Fibroblast of skin of right biceps (primary cell): ENCODE measurements around the gene HIF1AN.
"Not testable (repeated sequence)": the region's sequence is repeated elsewhere in the genome, so short reads cannot be mapped to it uniquely, and the experiment has no call there.

Experiments used
- DNase-seq: peaks from one replicate; pipeline ENCODE4 v3.0.0-alpha.2; 2013

Gene HIF1AN

GRCh38 chr10:100567826-100568225, 32.1 kb downstream of the HIF1AN start:
- no peak for DNase-seq

GRCh38 chr10:100568912-100569311, 33.2 kb downstream of the HIF1AN start:
- DNase-seq, result no peak

- no peak for DNase-seq
Measured at GRCh38 chr10:100569687-100570481, 34.1 kb downstream of the HIF1AN start.

GRCh38 chr10:100570506-100570905, 34.8 kb downstream of the HIF1AN start:
- DNase-seq, result no peak

- DNase-seq, result no peak
Measured at GRCh38 chr10:100571084-100571856, 35.5 kb downstream of the HIF1AN start.

- not testable (repeated sequence) for DNase-seq
Measured at GRCh38 chr10:100575146-100575545, 39.4 kb downstream of the HIF1AN start.

- DNase-seq, result no peak
Measured at GRCh38 chr10:100575585-100576281, 40.0 kb downstream of the HIF1AN start.

- no peak for DNase-seq
Measured at GRCh38 chr10:100576282-100576635, 40.5 kb downstream of the HIF1AN start.

- no peak for DNase-seq
Measured at GRCh38 chr10:100579261-100580090, 43.7 kb downstream of the HIF1AN start.

- DNase-seq, result no peak
Measured at GRCh38 chr10:100586959-100587358, 51.2 kb downstream of the HIF1AN start.

GRCh38 chr10:100598166-100598565, 62.4 kb downstream of the HIF1AN start:
- no peak for DNase-seq

- no peak for DNase-seq
Measured at GRCh38 chr10:100600218-100600617, 64.5 kb downstream of the HIF1AN start.

- DNase-seq, result no peak
Measured at GRCh38 chr10:100607439-100607838, 71.7 kb downstream of the HIF1AN start.
